Measurements from ENCODE around the gene CCDC85C.

CCDC85C gene

DNA sequence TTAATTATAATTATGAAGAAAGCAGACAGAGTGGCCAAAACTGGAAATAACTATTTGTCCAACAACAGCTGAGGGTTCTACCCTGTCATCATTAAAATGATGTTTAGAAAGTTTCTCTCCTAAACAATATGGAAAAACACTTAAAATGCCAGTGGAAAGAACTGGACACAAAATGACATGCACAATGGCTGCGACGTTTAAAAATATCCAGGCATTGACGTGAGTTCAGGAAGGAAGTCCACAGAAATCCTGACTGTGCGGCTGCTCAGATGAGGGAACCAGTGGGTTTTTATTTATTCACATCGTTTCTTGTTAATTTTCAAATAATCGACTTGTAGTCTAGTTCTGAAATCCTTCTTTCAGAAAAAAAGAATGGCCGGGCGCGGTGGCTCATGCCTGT is 64.5 kb downstream of the CCDC85C start:
- no peak for DNase-seq (ENCODE audit: low read depth)

DNA sequence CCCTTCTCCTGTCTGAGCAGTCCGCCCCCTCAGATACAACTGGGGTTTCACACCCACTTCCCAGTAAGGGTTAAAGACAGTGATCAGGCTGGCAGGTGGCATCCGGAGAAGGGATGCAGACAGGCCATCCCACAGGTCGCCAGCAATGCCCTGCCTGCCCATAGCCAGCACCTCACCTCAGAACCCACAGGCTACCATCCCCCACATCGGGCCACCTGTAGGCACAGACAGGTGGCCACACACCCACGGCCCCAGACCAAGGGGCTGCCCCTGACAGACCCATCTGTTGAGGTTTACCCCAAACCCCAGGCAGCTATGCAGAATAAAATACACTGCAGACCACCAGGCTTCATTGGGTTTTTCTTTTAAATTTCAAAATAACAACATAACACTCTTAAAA is 65.3 kb downstream of the CCDC85C start:
- no peak for DNase-seq (ENCODE audit: low read depth)

DNA sequence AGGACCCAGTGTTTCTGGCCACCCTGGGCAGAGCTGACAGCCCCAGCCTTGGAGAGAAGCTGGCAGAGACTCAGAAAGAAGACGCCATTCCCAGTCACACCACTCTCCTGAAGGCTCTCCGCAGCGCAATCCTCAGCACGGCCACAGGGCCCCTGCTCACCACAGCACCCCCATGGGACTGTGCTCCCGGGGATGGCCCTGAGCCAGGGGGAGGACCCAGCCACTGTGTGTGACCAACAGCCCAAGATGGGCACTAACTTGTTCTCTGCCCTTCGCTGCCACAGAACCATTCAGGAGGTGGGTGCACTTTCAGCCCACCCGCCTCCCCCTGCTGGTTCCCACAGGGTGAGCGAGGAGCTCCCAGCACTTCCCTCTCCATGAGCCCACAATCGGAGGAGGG is 65.7 kb downstream of the CCDC85C start:
- DNase-seq (ENCODE audit: low read depth) = no peak

DNA sequence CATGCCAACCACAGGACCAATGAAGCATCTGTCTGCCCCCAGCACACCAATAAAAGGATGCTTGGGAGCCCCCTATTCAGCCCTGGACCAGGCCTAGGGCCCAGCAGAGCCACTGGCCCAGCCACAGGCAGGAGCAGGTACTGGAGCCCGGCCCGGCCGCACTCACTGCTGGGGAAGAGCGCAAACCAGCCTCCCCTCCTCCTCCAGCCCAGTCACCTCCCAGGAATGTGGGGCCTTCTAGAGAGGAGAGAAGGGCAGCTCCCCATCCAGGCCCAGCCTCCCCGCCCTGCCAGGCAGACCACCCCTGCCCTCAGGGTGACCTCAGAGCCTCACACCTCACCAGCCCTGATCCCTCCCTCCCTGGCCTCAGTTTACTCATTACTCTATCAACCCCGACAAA is 66.6 kb downstream of the CCDC85C start:
- DNase-seq (ENCODE audit: low read depth) = no peak

DNA sequence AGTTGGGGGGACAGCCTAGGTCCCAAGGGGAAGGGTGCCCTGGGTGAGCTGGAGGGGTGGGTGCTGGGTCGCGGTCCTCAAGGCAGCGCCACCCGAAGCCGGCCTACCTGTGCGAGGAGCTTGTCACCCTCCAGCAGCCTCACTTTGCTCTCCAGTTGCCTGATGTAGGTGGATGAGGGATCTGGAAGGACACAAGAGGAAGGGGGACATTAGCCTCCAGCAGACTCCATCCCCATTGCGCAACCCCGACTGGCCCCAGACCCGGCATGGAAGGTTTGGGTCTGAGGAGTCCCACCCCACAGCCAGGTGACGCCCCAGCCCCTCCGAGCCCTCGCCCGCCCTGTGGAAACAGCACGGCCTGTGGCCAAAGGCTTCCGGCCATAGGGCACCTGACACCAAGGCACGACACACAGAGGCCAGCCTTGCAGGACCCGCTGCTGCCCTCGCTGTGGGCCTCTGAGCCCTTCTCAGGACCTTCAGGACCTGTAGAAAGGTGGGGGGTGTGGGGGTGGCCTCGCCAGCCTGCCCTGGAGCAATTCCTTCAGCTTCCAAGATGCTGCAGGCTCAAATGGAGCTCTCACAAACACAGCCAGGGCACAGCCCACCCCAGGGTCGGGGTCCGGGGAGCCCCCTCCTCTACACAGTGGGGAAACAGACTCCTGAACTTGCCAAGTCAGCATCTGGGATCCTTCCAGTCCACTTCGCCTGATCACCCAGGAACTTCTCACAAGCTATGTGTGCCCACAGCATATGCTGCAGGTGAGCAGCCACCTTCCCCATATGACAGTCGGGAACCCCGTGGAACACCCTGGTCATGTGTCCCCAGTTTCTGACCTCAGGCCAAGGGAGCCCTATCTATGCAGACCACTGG is 67.9 kb downstream of the CCDC85C start:
- no peak for DNase-seq (ENCODE audit: low read depth)

DNA sequence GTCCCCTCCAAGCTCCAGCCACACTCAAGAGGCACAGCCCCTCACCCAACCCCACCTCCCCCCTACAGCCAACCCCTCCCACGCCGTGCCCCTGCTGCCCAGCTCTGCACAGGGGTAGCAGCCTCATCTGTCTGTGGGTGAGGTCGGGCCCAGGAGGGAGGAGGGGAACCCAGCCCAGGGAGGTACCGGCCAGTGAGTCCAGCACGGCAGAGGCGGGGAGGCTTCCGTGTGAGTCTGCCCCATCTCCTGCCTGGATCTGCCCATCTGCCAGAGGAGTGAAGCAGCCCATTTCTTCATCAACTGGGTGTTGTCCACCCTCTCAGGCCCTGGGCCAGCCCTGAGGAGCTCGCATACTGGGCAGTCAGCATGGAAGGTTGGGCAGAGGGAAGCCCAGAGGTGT is 68.6 kb downstream of the CCDC85C start:
- DNase-seq (ENCODE audit: low read depth) = no peak

DNA sequence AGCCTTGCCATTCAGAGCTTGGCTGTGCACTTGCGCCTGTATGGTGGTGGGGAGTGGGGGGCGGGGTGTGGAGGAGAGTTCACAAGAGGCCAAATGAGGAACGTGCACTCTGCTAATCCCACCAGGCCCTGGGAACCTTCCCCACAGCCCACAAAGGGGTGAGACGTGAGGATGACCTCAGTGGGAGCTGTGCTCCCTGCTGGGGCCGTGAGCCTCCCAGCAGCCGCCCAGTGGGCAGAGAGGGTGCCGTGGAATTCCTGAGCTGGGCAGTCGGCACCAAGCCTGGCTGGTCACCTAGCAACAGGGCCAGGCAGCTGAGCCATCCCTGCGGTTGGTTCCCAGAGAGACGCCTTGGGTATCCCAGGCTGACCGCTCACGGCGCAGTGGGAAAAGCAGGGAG is 69.1 kb downstream of the CCDC85C start:
- no peak for DNase-seq (ENCODE audit: low read depth)

DNA sequence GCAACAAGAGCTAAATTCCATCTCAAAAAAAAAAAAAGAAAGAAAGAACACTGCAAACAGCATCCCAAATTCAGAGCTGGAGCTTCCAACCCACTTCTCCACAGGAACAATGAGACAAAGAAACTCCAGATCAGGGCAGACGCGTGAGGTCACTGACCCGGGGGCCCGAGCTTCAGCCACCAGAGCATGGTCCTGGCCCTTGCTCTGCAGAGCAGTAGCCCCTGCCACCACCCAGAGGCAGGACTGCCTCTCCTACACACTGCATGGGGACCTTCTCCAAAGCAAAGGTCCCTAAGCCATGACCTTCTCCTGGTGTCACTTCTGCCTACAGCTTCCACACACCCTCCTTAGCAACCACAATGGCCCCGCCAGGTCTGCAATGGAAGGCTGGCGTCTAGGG is 69.7 kb downstream of the CCDC85C start:
- DNase-seq (ENCODE audit: low read depth) = no peak

DNA sequence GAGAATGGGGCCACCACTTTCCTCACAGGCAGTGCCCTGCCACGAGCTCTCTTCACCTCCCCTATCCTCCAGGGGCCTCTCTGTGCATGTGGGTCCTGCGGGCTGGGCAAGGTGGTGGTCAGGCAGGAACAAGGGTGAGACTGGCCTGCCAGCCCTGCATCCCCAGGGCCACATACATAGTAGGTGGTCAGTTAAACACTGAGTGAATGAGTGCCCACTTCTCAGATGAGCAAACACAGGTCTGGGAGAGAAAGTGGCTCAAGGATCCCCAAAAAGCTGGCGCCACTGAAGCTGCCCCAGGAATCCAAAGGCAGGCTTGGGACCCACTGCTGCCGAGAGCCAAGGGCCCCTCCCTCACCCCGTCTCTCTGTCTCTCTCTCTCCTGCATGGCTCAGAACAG is 71.7 kb downstream of the CCDC85C start:
- no peak for DNase-seq (ENCODE audit: low read depth)

DNA sequence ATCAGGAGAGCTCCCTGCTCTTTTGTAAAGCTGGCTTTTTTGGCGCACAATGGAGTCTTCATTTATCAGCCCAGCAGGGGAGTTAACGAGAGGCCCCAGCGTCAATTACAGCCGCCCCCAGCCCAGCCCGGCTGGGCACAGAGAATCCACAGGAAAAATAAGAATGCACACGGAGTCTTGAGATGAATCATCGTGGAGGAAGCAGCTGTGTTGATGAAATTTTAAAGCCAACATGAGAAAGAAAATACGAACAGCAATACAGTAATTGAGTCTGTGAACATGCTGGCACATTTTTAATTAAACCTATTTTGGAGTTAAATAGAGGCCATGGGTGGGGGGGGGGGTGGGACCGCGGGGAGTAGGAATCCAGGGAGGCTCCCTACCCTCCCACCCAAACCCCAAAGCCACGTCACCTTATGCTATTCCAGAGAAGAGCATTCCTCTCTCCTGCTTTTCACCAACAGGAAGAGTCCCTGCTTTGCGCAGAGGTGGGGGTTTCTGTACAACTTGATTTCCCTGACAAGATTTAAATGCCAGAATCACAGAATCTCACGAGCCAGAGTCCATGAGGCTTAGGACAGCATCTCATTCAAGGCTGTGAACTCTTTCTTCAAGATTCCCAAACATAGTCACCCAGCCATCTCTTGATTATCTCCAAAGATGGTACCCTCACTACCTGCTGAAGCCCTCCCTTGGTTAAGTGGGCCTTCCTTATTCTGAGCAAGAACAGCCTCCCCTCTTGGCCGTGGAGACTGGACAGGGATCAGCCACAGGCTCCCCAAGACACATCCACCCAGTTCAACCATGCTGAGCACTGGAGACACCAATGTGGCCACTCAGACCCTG is 72.5 kb downstream of the CCDC85C start:
- no peak for DNase-seq (ENCODE audit: low read depth)

DNA sequence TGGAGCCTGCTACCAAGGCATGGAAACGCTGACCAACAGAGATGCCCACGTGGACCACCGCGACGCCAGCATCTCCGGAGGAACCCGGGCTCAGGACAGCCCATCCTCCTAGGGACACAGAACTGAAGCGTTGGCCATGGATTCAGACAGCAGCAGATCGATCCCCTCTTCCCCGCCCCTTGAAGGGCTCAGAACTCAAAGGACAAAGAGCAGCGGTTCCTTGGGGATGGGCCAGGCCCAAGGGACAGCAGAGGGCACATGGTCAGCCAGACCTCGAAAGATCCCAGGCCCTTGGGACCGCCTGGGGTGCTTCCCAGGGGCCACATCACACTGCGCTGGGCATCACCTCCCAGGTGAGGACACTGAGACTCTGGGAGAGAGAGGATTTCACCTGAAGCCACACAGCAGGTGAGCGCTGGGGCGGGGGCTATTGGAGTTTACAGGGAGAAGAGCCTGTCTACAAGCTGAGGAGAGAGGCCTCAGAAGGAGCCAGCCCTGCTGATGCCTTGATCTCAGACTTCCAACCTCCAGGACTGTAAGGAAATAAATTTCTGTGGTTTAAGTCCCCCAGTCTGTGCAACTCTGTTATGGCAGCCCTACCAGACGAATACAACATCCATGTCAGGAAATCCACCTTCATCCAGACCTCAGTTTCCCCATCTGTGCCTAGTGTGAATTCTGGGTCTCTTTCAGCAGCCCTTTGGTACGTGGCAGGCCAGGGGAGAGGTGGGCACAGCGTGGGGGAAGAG is 73.4 kb downstream of the CCDC85C start:
- DNase-seq (ENCODE audit: low read depth) = no peak

DNA sequence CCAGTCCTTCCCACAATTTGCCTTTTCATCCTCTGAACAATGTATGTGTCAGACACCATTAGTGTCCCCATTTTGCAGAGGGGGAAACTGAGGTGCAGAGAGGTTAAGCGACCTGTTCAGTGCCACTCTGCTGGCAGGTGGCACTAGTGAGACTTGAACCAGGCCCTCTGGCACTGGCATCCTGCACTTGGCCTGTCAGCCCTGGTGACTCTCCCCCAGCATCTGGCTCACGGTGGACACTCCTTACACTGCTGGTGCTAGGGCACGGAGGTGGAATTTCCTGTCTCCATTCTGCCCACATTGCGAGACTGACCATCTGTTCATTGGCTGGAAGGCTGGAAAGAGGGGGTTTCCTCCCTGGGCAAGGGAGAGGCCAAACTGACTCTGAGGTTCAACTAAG is 74.1 kb downstream of the CCDC85C start:
- DNase-seq (ENCODE audit: low read depth) = no peak

DNA sequence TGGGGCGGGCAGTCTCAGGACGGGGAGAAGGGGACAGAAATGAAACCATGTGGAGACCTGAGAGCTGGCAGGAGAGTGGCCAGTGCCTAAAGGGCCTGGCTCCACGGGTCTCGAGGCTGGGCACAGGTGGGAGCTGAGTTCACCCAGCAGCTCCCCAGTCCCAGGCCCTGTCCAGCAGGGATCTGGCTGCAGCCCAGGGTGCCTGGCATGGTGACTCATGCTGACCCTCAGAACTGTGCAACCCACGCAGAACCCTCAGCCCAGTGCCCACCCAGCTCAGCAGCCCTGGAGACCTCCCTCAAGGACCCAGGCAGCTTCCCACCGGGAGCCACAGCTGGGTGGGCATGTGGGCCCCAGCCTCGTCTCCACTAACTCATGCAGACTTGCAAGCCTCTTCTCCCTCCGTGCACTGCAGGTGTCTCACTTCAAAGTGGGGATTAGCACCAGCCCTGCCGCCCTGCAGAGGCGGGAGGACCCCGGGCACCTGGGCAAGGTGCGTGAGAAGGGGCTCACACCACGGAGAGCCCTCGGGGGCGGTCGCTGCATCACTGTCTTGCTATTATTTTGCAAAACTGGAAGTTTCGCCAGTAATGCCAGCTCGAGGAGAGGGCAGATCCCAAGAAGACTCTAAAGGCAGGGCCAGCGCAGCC is 76.5 kb downstream of the CCDC85C start:
- no peak for DNase-seq (ENCODE audit: low read depth)

DNA sequence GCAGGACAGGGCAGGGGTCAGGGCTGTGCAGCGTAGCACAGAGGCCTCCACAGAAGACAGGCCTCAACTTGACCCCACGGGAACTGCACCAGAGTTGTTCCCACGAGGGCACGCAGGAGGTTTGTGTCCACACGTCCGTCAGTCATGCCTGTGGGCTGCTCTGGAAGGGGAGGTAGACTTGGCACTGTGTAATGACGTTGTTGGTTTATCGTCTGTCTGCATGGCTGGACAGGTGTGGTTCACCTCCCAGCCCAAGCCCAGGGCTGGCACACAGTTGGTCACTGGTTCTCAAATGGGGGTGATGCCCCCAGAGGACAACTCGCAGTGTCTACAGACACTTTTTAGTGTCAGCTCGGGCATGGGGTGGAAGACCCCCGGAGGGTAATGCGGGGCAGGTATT is 77.0 kb downstream of the CCDC85C start:
- no peak for DNase-seq (ENCODE audit: low read depth)

DNA sequence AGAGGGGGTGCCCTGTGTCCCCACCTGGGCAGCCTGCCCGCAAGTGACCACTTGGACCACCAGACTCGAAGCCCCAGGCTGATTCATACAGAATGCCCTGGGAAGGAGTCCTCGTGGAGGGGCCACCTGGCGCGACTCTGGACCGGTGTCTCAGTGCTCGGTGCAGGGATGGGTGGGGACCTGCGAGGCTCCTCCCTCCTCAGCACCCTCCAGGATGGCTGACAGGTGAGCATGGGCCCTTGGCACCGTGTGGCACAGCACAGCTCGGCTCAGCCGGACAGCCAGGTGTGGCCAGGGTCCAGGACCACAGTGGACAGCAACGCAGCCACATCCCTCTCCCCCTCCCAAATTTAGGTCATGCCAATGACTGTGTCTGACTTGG is 78.3 kb downstream of the CCDC85C start:
- no peak for DNase-seq (ENCODE audit: low read depth)

DNA sequence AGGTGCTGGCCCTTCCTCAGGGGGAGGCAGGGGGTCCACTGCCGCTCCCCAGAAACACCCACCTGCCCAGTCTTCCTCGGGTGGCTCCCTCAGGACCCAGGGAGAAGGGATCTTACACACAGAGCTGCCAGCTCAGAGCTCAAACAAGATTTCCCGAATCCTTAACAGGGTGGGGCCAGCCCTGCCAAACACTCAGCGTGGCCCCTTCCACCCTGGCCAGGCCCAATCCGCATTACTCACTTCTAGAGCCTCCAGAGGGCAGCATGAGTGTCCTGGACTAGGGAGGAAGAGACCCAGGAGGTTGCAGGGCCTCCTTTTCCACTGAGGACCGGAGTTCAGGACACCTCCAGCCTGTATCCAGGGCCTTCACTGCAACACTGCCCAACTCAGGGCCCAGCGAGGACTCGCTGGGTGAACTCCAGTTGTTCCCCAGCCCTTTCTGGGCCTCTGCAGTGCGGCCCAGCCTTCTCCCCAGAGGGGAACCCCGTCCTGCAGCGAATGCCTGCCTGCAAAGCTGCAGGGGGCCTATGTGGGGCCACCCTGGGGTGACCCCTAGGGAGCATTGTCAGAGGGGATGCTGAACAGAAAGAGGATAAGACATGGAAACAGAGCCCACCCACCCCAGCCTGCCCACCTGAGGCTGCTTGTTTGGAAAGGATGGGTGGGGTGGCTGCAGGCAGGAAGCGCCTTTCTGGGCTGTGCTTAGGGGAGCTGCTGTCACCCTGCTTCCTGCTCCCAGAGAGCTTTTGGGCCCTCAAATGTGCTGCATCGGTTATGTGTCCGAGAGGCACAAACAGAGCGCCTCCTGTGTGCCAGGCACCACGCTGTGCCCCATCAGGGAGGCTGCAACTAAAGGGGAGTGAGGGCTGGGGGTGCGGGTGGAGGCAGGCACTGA is 79.0 kb downstream of the CCDC85C start:
- no peak for DNase-seq (ENCODE audit: low read depth)

DNA sequence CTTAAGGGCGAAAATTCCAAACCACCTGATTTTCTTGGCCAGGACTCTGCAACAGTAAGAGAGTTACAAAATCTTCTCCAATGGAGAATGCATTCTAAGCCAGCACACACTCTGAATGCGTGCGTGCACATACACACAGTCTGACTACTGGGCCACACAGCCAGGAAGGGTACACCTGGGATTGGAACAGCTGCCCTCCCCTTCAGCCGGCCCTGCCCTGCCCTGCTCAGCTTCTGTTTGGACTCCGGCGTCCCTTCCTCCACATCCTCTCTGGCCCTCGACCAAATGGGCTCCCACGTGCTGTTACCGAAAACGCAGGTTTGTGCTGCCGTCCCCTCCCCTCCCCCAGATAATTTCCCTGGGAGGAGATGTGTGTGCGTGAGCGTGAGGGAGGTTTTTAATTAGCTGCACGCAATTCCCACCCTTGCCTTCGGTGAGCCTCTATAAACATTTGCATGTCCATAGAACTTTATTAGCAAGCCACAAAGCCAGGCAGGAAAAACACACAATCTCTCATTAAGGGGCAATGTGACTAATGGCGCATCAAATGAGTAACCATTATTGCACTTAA is 79.8 kb downstream of the CCDC85C start:
- no peak for DNase-seq (ENCODE audit: low read depth)

DNA sequence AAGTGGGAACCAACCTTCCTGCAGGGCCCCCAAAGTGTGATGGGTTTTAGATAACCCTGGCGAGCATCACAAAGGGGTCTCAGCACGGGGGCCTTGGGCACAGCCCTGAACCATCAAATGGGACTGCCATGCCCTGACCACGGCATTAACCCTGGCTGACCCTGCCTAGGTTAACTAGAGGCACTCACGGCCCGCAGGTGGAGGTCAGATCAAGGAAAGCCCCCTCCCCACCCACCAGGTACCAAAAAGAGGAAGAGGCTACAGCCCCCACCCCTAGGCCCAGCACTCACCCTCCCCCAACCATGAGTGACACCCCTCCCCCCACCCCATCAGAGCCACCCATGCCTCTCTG is 80.3 kb downstream of the CCDC85C start:
- DNase-seq (ENCODE audit: low read depth) = no peak

DNA sequence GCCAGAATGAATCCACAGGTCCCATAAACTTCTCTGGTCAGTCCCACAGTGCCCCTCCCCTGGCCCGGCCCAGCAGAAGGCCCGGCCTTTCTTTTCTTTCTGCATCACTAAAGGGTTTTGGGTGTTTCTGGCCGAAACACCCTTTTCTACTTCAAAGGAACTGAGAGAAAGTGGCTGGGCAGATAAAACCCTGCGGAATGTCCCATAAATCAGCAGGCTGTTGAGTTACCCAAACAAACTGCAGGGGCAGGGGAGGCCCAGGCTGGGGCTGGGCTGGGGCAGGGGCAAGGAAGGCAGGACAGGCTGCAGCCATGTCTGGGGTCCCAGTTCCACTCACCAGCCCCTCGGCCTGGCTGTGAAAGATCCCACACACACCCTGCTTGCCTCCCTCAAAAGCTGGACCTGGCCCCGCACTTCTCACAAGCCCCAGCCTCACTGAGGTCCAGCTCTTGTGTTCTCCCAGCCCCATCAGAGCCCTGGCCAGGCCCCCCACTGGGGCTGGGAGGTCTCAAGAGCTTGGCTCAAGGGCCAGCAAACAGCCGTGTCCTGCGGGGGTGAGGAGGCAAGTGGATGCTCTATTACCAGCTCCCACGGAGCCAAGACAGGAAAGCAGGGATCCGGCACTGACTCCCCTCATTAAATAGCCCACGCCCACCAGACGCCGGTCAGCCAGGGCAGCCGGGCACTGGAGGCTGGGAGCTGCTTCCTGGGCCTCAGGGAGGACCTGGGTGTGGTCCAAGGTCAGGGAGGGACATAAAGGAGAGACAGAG is 80.9 kb downstream of the CCDC85C start:
- DNase-seq (ENCODE audit: low read depth) = no peak

DNA sequence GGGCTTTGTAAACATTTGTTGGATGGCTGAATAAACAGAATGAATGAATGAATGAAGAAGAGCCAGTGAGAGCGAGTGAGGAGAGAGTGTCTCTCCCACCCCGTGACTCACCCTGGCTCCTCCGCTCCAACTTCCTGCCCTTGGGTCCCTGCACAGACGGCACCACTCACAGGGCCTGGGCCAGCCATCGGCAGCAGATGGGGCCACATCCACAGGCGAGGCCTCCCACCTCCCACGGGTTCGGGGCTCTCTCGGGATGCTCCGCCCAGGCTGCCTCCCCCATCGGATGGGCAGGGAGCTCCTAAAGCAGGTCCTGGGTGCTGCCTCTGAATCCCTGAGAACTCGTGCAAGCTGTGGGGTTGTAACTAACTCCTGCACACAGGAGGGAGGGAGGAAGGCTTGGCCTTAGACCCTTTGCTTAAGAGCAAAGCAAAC is 81.5 kb downstream of the CCDC85C start:
- no peak for DNase-seq (ENCODE audit: low read depth)

Data from fibroblast of gingiva (primary cell).